DOHH2 (cell line): ENCODE measurements around the gene MED12L.
A peak's percentile ranks its signal among the peaks of the same experiment; 100 is the strongest.

Experiments used
- H3F3A ChIP-seq: fragments of 200-600 bp; sonication (generic), shearing (Covaris generic); 2 replicates; pipeline ENCODE4 v1.6.0; 2016; ENCODE audit warnings: antibody characterized with exemption, mild to moderate bottlenecking; ENCODE audit not compliant: control insufficient read depth, insufficient read depth
- H3K27ac ChIP-seq: fragments of 200-600 bp; sonication (generic); 2 replicates; pipeline ENCODE4 v1.5.1; 2014; ENCODE audit warnings: low read depth, mild to moderate bottlenecking, low read length, moderate library complexity
- H3K27me3 ChIP-seq: fragments of 200-600 bp; sonication (generic); 2 replicates; pipeline ENCODE4 v1.6.1; 2014; ENCODE audit warnings: mild to moderate bottlenecking, low read length, mixed read lengths; ENCODE audit not compliant: control insufficient read depth
- H3K36me3 ChIP-seq: fragments of 200-600 bp; sonication (generic); 2 replicates; pipeline ENCODE4 v1.6.1; 2014; ENCODE audit warnings: mild to moderate bottlenecking, low read length, moderate library complexity, mixed read lengths; ENCODE audit not compliant: control insufficient read depth
- H3K4me1 ChIP-seq: fragments of 200-600 bp; sonication (generic); 2 replicates; pipeline ENCODE4 v1.6.1; 2014; ENCODE audit warnings: mild to moderate bottlenecking, low read length, mixed read lengths; ENCODE audit not compliant: control insufficient read depth
- H3K4me2 ChIP-seq: fragments of 200-600 bp; sonication (generic); 2 replicates; pipeline ENCODE4 v1.6.0; 2014; ENCODE audit warnings: mild to moderate bottlenecking, low read length, moderate library complexity
- H3K4me3 ChIP-seq: fragments of 200-600 bp; sonication (generic); 2 replicates; pipeline ENCODE4 v1.5.1; 2014; ENCODE audit warnings: mild to moderate bottlenecking, low read length, mixed read lengths
- H3K79me2 ChIP-seq: fragments of 200-600 bp; sonication (generic); 2 replicates; pipeline ENCODE4 v1.6.1; 2014; ENCODE audit warnings: mild to moderate bottlenecking, low read length, mixed read lengths; ENCODE audit not compliant: control insufficient read depth
- H3K9me2 ChIP-seq: fragments of 200-600 bp; sonication (generic); replicated peaks from 2 replicates; pipeline ENCODE4 v1.6.1; 2014; ENCODE audit warnings: mild to moderate bottlenecking, low read length, mixed read lengths; ENCODE audit not compliant: control insufficient read depth
- H3K9me3 ChIP-seq: fragments of 200-600 bp; sonication (generic); 2 replicates; pipeline ENCODE4 v1.6.1; 2014; ENCODE audit warnings: antibody characterized with exemption, low read length, mixed read lengths; ENCODE audit not compliant: control insufficient read depth, insufficient read depth
- H4K20me1 ChIP-seq: fragments of 200-600 bp; sonication (generic); 2 replicates; pipeline ENCODE4 v1.6.0; 2014; ENCODE audit warnings: low read depth, mild to moderate bottlenecking, antibody characterized with exemption, low read length, moderate library complexity; ENCODE audit not compliant: control insufficient read depth, insufficient read depth
- EZH2phosphoT487 ChIP-seq: fragments of 200-600 bp; sonication (generic); IDR thresholded peaks from 2 replicates; pipeline ENCODE4 v1.6.1; 2017; ENCODE audit warnings: borderline replicate concordance, mild to moderate bottlenecking, antibody characterized with exemption, low read length, moderate library complexity, mixed read lengths
- TF ChIP-seq, protein P1 (sequence below): fragments of 200-600 bp; sonication (generic); IDR thresholded peaks from one replicate; pipeline ENCODE4 v1.5.1; 2014; ENCODE audit warnings: antibody characterized with exemption, mild to moderate bottlenecking, low read depth, low read length; ENCODE audit not compliant: poor library complexity, severe bottlenecking

The MED12L gene

DNA sequence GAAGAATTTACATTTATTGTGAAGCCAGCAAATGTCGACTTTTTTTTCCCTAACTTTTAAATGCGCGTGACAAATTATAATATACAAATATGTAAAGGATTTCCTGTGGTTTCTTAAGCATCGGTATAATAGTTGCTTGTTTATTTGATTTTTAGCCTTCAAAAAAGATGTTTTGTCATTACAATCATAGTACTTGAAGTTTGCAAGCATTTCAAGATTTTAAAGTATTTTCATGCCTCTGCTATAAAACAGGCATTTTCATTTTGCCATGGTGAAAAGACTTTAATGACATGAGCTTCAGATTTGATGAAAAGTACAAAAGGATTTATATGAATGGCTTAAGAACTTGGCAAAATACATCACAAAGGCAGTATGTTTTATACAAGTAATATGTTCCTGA lies 308.5 kb downstream of the MED12L start:
- H4K20me1 ChIP-seq: no peaks in the 10 kb centered on the region
- H3K27me3 ChIP-seq: no peaks in the 10 kb centered on the region
- peaks cover 89% of the 10 kb centered on the region for H3K4me1 ChIP-seq
- peaks cover 41% of the 10 kb centered on the region for H3K36me3 ChIP-seq
- H3F3A ChIP-seq: peaks cover 9% of the 10 kb centered on the region
- H3K4me2 ChIP-seq: peak overlapping the region; percentile 60
- no peaks in the 10 kb centered on the region for H3K79me2 ChIP-seq
- H3K9me2 ChIP-seq: no peaks in the 10 kb centered on the region
- no peak for TF ChIP-seq EZH2phosphoT487
- TF ChIP-seq, protein P1, sequence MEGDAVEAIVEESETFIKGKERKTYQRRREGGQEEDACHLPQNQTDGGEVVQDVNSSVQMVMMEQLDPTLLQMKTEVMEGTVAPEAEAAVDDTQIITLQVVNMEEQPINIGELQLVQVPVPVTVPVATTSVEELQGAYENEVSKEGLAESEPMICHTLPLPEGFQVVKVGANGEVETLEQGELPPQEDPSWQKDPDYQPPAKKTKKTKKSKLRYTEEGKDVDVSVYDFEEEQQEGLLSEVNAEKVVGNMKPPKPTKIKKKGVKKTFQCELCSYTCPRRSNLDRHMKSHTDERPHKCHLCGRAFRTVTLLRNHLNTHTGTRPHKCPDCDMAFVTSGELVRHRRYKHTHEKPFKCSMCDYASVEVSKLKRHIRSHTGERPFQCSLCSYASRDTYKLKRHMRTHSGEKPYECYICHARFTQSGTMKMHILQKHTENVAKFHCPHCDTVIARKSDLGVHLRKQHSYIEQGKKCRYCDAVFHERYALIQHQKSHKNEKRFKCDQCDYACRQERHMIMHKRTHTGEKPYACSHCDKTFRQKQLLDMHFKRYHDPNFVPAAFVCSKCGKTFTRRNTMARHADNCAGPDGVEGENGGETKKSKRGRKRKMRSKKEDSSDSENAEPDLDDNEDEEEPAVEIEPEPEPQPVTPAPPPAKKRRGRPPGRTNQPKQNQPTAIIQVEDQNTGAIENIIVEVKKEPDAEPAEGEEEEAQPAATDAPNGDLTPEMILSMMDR: no peak
- 0 out of 2 replicates have a peak, but pooled peaks cover 9% of the 10 kb centered on the region for H3K9me3 ChIP-seq
- H3K27ac ChIP-seq: peak overlapping the region; percentile 72
- peak overlapping the region; percentile 46 for H3K4me3 ChIP-seq

DNA sequence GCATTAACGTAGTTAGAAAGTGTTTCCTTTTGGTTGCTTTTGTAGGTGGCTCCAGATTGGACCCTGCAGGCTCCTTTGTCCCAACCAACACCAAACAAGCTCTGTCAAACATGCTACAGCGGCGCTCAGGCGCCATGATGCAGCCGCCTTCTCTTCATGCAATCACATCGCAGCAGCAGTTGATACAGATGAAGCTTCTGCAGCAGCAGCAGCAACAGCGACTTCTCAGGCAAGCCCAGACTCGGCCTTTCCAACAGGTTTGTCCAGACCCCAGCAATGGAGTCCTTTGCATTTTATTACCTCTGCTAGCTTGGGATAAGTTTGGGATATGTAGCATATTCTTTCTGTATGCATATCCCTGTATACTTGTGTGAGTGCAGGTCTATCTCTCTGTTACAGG lies 309.1 kb downstream of the MED12L start:
- Histone ChIP-seq H3K27ac (peak overlapping the region; percentile 72), H3K27me3 (no peaks in the 10 kb centered on the region), H4K20me1 (no peaks in the 10 kb centered on the region), H3K36me3 (peaks cover 44% of the 10 kb centered on the region), H3K9me3 (0 out of 2 replicates have a peak, but pooled peaks cover 9% of the 10 kb centered on the region), H3F3A (peaks cover 15% of the 10 kb centered on the region), H3K79me2 (no peaks in the 10 kb centered on the region), H3K4me1 (peaks cover 89% of the 10 kb centered on the region), H3K4me3 (0 out of 2 replicates have a peak overlapping the region, but pooled peaks have one; percentile 46), H3K9me2 (no peaks in the 10 kb centered on the region), H3K4me2 (peak overlapping the region; percentile 60; the same call in 1 of the 2 replicates)
- TF ChIP-seq, protein P1: no peak
- TF ChIP-seq EZH2phosphoT487: no peak

DNA sequence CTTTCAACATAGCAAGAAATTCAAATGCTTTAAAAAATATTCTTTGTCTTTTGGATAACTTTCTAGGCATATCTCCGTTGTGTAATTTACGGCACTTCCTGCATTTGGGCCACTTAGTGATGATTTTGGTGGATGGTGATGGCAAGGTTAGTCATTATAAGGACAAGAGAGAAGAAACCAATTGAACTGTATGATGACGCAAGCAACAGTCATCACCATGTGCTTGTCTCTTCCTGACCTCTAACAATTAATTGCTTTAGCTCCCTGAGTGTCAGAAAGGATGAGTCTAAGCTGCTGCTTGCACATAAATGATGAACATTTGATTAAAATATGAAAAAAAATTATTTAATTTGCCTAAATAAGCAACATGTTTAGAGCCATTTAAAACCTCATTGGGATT lies 310.3 kb downstream of the MED12L start:
- Histone ChIP-seq H3K4me1 (peaks cover 88% of the 10 kb centered on the region), H3K9me2 (no peaks in the 10 kb centered on the region), H3K4me3 (no peak overlapping the region), H3K9me3 (0 out of 2 replicates have a peak, but pooled peaks cover 9% of the 10 kb centered on the region), H3K79me2 (no peaks in the 10 kb centered on the region), H3K27me3 (no peaks in the 10 kb centered on the region), H4K20me1 (no peaks in the 10 kb centered on the region), H3K27ac (no peak overlapping the region), H3F3A (peaks cover 13% of the 10 kb centered on the region), H3K36me3 (peaks cover 51% of the 10 kb centered on the region), H3K4me2 (no peak overlapping the region)
- TF ChIP-seq, protein P1: no peak
- TF ChIP-seq EZH2phosphoT487: no peak
